Stomach (tissue), 4 donors: Measurements from ENCODE around the gene BLACAT1.

ENCODE experiments used
- CTCF ChIP-seq, 7 experiments: fragments of 450-650 bp in 4 of 7; fragments of 200-600 bp in 3 of 7; sonication (generic) in 3 of 7; IDR thresholded peaks; one replicate each; pipeline ENCODE4 v1.5.1; 2016 to 2019; ENCODE audit warnings: antibody characterized with exemption in 7 of 7, control low read depth in 2 of 7, mild to moderate bottlenecking in 1 of 7
- EP300 ChIP-seq: sonication (generic); formaldehyde crosslinking; IDR thresholded peaks from one replicate; pipeline ENCODE4 v1.6.1; 2017; ENCODE audit warnings: antibody characterized with exemption

- no peak for TF ChIP-seq EP300
- TF ChIP-seq CTCF (IDR thresholded peaks at IDR 0.05) = peak in 5 of 7 experiments; percentile 16 to 84 (median 62)
These were observed 17.4 kb downstream of the BLACAT1 start for GRCh38 chr1:205438213-205439158.
